ENCODE results near the gene CDH23. TPM values are rescaled to one million over a fixed set of nuclear protein-coding genes. Genes with fewer than 3 reads are reported as not detected.
A peak's percentile ranks its signal among the peaks of the same experiment; 100 is the strongest.

CDH23 gene
- total RNA-seq, 6 donors from 2014 or later = 4.7 to 29.3 (median 10.4) TPM

DNA sequence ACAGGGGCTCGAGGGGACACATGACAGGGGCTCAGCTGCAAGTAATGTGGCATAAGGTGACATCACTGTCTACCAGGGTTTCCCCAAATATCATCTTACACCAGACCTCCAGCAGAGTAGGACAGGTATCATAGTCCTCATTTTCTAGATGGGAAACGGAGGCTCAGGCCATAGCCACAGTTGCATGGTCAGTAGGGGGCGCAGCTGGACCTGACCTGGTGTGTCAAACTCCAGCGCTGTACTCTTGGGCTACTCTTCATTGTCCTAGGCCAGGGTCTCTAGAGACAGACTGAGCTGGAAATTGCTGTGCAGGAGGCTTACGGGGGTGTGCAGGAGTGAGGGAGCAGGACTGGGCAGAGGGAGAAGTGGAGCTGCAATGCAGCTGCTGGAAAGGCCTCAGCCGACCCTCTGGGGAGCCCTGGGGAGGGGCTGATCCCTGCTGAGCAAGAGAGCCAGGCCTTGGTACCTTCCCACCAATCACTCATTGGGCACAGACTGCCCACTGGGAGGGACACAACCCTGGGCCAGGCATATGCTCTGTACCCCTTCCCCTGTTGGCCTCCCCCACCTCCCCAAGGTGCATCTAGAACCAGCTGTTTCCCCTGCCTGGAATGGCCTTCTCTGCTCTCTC, 89.9 kb downstream of the CDH23 start:
- peaks cover 0 to 6% (median 2%) of the 10 kb centered on the region in 4 donors for H3K9me3 ChIP-seq
- DNase-seq = peak in 1 of 2 donors; percentile 44
- no peaks in the 10 kb centered on the region for H3K27me3 ChIP-seq
- peak; percentile 5 to 50 for ATAC-seq (ENCODE audit: low FRiP score in 2 of 2)
- 50 to 55% methylated on average over 3 to 6 of the region's 6 CpGs for WGBS, 2 donors
- TF ChIP-seq CTCF (IDR thresholded peaks at IDR 0.05) = peak in 3 of 6 experiments; percentile 45 to 50 (median 48)
- TF ChIP-seq POLR2AphosphoS5 (IDR thresholded peaks at IDR 0.05) = no peak
- H3K4me1 ChIP-seq = no peaks in the 10 kb centered on the region
- no peaks in the 10 kb centered on the region for H3K36me3 ChIP-seq
- no peak overlapping the region for H3K27ac ChIP-seq
- H3K4me3 ChIP-seq = no peak overlapping the region

- no peak for DNase-seq
- H3K36me3 ChIP-seq = no peaks in the 10 kb centered on the region
- H3K9me3 ChIP-seq = peaks cover 0 to 6% (median 2%) of the 10 kb centered on the region in 4 donors
- H3K27me3 ChIP-seq = no peaks in the 10 kb centered on the region
- no peak overlapping the region for H3K27ac ChIP-seq
- 76 to 78% methylated on average over 1 of the region's 1 CpG for WGBS, 2 donors
- no peak overlapping the region for H3K4me3 ChIP-seq
- TF ChIP-seq CTCF (IDR thresholded peaks at IDR 0.05) (no peak), POLR2A (IDR thresholded peaks at IDR 0.05) (no peak), EP300 (IDR thresholded peaks at IDR 0.05) (no peak), POLR2AphosphoS5 (IDR thresholded peaks at IDR 0.05) (no peak)
- peak in 1 of 2 donors; percentile 13 for ATAC-seq (ENCODE audit: low FRiP score in 2 of 2)
- no peaks in the 10 kb centered on the region for H3K4me1 ChIP-seq
Measured at GRCh38 chr10:71487726-71488125, 91.0 kb downstream of the CDH23 start.

DNA sequence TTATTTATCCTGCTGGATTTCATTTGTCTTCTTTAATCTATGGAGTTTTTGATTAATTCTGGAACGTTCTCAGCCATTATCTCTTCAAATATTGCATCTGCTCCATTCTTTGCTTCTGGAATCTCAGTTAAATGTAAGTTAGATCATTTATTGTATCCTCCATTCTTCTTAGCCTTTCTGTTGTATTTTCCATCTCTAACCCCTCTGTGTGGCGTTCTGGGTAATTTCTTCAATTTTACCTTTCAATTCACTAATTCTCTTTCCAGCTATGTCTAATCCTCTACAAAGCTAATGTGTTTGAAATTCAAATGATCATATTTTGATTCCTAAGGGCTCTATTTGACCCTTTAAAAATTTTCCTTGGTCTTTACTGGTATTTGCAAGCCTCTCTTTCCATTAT, 92.4 kb downstream of the CDH23 start:
- no peaks in the 10 kb centered on the region for H3K27me3 ChIP-seq
- H3K4me3 ChIP-seq = no peak overlapping the region
- H3K9me3 ChIP-seq = peaks cover 0 to 6% (median 2%) of the 10 kb centered on the region in 4 donors
- no peaks in the 10 kb centered on the region for H3K4me1 ChIP-seq
- DNase-seq (no peak), ATAC-seq (ENCODE audit: low FRiP score in 2 of 2) (no peak)
- H3K36me3 ChIP-seq = no peaks in the 10 kb centered on the region
- WGBS, 2 donors = 93 to 95% methylated on average over 2 of the region's 2 CpGs
- H3K27ac ChIP-seq = no peak overlapping the region
- TF ChIP-seq POLR2A (IDR thresholded peaks at IDR 0.05) (no peak), POLR2AphosphoS5 (IDR thresholded peaks at IDR 0.05) (no peak), CTCF (IDR thresholded peaks at IDR 0.05) (no peak), EP300 (IDR thresholded peaks at IDR 0.05) (no peak)

DNA sequence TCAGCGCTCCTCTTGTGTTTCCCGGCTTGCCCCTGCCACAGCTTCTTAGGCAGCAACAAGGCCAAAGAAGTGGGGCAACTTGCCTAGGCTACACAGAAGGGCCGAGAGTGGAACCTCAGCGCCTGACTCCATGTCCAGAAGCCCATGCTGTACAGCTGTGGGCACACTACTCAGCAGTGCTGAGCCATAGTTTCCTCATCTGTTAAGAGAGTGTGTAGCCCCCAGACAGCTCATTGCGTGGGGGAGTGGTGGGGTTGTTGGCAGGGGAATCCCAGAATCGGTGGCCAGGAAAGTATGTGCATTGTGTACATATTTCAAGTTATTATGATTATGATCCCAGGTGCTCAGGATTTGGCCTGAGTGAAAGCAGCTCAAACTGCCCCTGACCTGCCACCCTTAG, 96.2 kb downstream of the CDH23 start:
- Histone ChIP-seq H3K4me3 (no peak overlapping the region), H3K27me3 (no peaks in the 10 kb centered on the region), H3K9me3 (peaks cover 0 to 6% (median 2%) of the 10 kb centered on the region in 4 donors), H3K27ac (no peak overlapping the region), H3K36me3 (no peaks in the 10 kb centered on the region), H3K4me1 (no peaks in the 10 kb centered on the region)
- ATAC-seq (ENCODE audit: low FRiP score in 2 of 2) (no peak), DNase-seq (no peak)
- TF ChIP-seq POLR2AphosphoS5 (IDR thresholded peaks at IDR 0.05) = no peak
- no peak for TF ChIP-seq EP300 (IDR thresholded peaks at IDR 0.05)
- TF ChIP-seq POLR2A (IDR thresholded peaks at IDR 0.05) = no peak
- TF ChIP-seq CTCF (IDR thresholded peaks at IDR 0.05) = no peak
- WGBS, 2 donors = 78 to 100% methylated on average over 2 to 6 of the region's 6 CpGs

GRCh38 chr10:71493741-71494140, 97.0 kb downstream of the CDH23 start:
- H3K36me3 ChIP-seq = no peaks in the 10 kb centered on the region
- H3K27ac ChIP-seq = no peak overlapping the region
- no peak overlapping the region for H3K4me3 ChIP-seq
- 88 to 89% methylated on average over 6 of the region's 6 CpGs for WGBS, 2 donors
- ATAC-seq (ENCODE audit: low FRiP score in 2 of 2) = no peak
- H3K9me3 ChIP-seq = peaks cover 0 to 6% (median 2%) of the 10 kb centered on the region in 4 donors
- H3K27me3 ChIP-seq = no peaks in the 10 kb centered on the region
- no peak for DNase-seq
- TF ChIP-seq EP300 (IDR thresholded peaks at IDR 0.05) = no peak
- TF ChIP-seq POLR2A (IDR thresholded peaks at IDR 0.05) = no peak
- H3K4me1 ChIP-seq = no peaks in the 10 kb centered on the region

All from upper lobe of left lung (tissue), 6 donors.